ENCODE measurements around the gene WDR77. TPM values are rescaled to one million over a fixed set of nuclear protein-coding genes. Genes with fewer than 3 reads are reported as not detected.

Gene WDR77
- total RNA-seq, 1 donor from 2014 or later = 22.7 TPM

GRCh38 chr1:111471012-111471411 lies 22.0 kb upstream of the WDR77 start:
- Mint-ChIP-seq H3K27ac (ENCODE audit: unreplicated experiment) (no peak overlapping the region), H3K4me3 (ENCODE audit: unreplicated experiment) (no peak overlapping the region), H3K27me3 (ENCODE audit: unreplicated experiment) (no peaks in the 10 kb centered on the region), H3K4me1 (ENCODE audit: unreplicated experiment) (peaks cover 10% of the 10 kb centered on the region), H3K36me3 (ENCODE audit: unreplicated experiment) (peaks cover 4% of the 10 kb centered on the region), H3K9me3 (ENCODE audit: unreplicated experiment) (no peaks in the 10 kb centered on the region)
- DNase-seq (ENCODE audit: extremely low spot score, unreplicated experiment) = no peak
- TF ChIP-seq, protein P1, sequence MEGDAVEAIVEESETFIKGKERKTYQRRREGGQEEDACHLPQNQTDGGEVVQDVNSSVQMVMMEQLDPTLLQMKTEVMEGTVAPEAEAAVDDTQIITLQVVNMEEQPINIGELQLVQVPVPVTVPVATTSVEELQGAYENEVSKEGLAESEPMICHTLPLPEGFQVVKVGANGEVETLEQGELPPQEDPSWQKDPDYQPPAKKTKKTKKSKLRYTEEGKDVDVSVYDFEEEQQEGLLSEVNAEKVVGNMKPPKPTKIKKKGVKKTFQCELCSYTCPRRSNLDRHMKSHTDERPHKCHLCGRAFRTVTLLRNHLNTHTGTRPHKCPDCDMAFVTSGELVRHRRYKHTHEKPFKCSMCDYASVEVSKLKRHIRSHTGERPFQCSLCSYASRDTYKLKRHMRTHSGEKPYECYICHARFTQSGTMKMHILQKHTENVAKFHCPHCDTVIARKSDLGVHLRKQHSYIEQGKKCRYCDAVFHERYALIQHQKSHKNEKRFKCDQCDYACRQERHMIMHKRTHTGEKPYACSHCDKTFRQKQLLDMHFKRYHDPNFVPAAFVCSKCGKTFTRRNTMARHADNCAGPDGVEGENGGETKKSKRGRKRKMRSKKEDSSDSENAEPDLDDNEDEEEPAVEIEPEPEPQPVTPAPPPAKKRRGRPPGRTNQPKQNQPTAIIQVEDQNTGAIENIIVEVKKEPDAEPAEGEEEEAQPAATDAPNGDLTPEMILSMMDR (IDR thresholded peaks at IDR 0.05) = no peak

DNA sequence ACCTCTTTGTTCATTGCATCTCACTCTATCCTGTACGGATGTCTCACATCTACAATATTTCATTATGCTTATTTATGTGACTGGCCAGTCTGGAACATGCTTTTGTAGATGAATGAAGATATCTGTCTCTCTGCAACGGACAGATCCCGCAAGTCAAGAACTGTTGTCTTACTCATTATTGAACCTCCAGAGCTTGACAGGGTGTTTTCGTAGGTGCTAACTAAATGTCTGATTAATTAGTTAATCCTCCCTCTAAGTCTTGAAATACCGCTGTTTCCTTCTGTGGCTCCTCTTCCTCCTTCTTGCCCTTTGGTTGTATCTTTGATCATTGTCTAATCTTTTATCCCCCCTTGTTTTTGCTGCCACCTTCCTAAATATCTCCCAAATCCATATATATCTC lies 21.5 kb upstream of the WDR77 start:
- Mint-ChIP-seq H3K27me3 (ENCODE audit: unreplicated experiment) (no peaks in the 10 kb centered on the region), H3K9me3 (ENCODE audit: unreplicated experiment) (no peaks in the 10 kb centered on the region), H3K4me3 (ENCODE audit: unreplicated experiment) (no peak overlapping the region), H3K4me1 (ENCODE audit: unreplicated experiment) (peaks cover 10% of the 10 kb centered on the region), H3K36me3 (ENCODE audit: unreplicated experiment) (peaks cover 4% of the 10 kb centered on the region), H3K27ac (ENCODE audit: unreplicated experiment) (no peak overlapping the region)
- DNase-seq (ENCODE audit: extremely low spot score, unreplicated experiment) = no peak
- TF ChIP-seq, protein P1 (IDR thresholded peaks at IDR 0.05) = no peak

DNA sequence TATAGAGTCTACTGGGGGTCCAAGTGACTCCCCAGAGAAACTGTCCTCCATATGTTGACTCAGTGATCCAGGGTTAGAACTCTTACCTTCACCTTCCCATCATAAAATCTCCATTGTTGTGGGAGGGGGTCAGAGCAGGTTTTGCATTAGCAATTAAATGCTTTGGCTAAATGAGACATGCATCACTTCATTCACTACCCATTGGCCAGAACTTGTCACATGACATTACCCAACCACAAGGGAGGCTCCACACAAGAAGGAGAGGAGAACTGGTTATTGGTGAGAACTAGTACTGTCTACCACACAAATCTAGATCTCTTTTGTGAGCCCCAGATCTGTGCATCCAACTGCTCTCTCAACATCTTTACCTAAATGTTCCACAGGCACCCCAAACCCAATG lies 20.5 kb upstream of the WDR77 start:
- TF ChIP-seq, protein P1 (IDR thresholded peaks at IDR 0.05) = no peak
- no peaks in the 10 kb centered on the region for H3K9me3 Mint-ChIP-seq (ENCODE audit: unreplicated experiment)
- H3K27me3 Mint-ChIP-seq (ENCODE audit: unreplicated experiment) = no peaks in the 10 kb centered on the region
- peaks cover 8% of the 10 kb centered on the region for H3K36me3 Mint-ChIP-seq (ENCODE audit: unreplicated experiment)
- H3K4me1 Mint-ChIP-seq (ENCODE audit: unreplicated experiment) = peaks cover 9% of the 10 kb centered on the region
- no peak overlapping the region for H3K27ac Mint-ChIP-seq (ENCODE audit: unreplicated experiment)
- no peak for DNase-seq (ENCODE audit: extremely low spot score, unreplicated experiment)
- H3K4me3 Mint-ChIP-seq (ENCODE audit: unreplicated experiment) = no peak overlapping the region

- no peak overlapping the region for H3K4me3 Mint-ChIP-seq (ENCODE audit: unreplicated experiment)
- H3K27me3 Mint-ChIP-seq (ENCODE audit: unreplicated experiment) = no peaks in the 10 kb centered on the region
- no peak overlapping the region for H3K27ac Mint-ChIP-seq (ENCODE audit: unreplicated experiment)
- no peak for DNase-seq (ENCODE audit: extremely low spot score, unreplicated experiment)
- H3K4me1 Mint-ChIP-seq (ENCODE audit: unreplicated experiment) = peaks cover under 1% of the 10 kb centered on the region
- TF ChIP-seq, protein P1 (IDR thresholded peaks at IDR 0.05) = no peak
- peaks cover 12% of the 10 kb centered on the region for H3K36me3 Mint-ChIP-seq (ENCODE audit: unreplicated experiment)
- no peaks in the 10 kb centered on the region for H3K9me3 Mint-ChIP-seq (ENCODE audit: unreplicated experiment)
These were observed 19.7 kb upstream of the WDR77 start for GRCh38 chr1:111468717-111469100.

GRCh38 chr1:111467865-111468716 lies 19.0 kb upstream of the WDR77 start:
- no peaks in the 10 kb centered on the region for H3K9me3 Mint-ChIP-seq (ENCODE audit: unreplicated experiment)
- peaks cover 14% of the 10 kb centered on the region for H3K36me3 Mint-ChIP-seq (ENCODE audit: unreplicated experiment)
- TF ChIP-seq, protein P1 (IDR thresholded peaks at IDR 0.05) = no peak
- H3K4me3 Mint-ChIP-seq (ENCODE audit: unreplicated experiment) = no peak overlapping the region
- no peaks in the 10 kb centered on the region for H3K27me3 Mint-ChIP-seq (ENCODE audit: unreplicated experiment)
- peaks cover 4% of the 10 kb centered on the region for H3K4me1 Mint-ChIP-seq (ENCODE audit: unreplicated experiment)
- H3K27ac Mint-ChIP-seq (ENCODE audit: unreplicated experiment) = no peak overlapping the region
- no peak for DNase-seq (ENCODE audit: extremely low spot score, unreplicated experiment)

Measured in osteocyte (in vitro differentiated cells).